Measurements from ENCODE around the gene PLCL1. TPM values are rescaled to one million over a fixed set of nuclear protein-coding genes. Genes with fewer than 3 reads are reported as not detected.

Gene PLCL1
- total and polyA plus RNA-seq, 2 donors (not counting 3 experiments of a cell fraction or from before 2014, with no cell fraction given) = 0.79 to 3.4 TPM

GRCh38 chr2:197932374-197932773 is 128.0 kb downstream of the PLCL1 start:
- H3K9me1 ChIP-seq (replicated peaks; ENCODE audit: control insufficient read depth, extremely low read depth, insufficient read depth, low read length) = no peaks in the 10 kb centered on the region
- H3K36me3 ChIP-seq (ENCODE audit: control insufficient read depth in 2 of 2, extremely low read depth in 1 of 2, insufficient read depth in 2 of 2, low read length in 2 of 2) = no peaks in the 10 kb centered on the region
- no peak overlapping the region for H3K4me2 ChIP-seq (ENCODE audit: insufficient read depth, low read length)
- no peak overlapping the region for H3K27ac ChIP-seq (ENCODE audit: insufficient read depth, low read depth, low read length)
- no peak overlapping the region for H3K4me3 ChIP-seq (replicated peaks in 1 of 3; ENCODE audit: insufficient read depth in 1 of 3, low read depth in 1 of 3, low read length in 3 of 3)
- FAIRE-seq = no peak
- intact Hi-C loops (cut with micrococcal nuclease) = no loop called here
- H3K4me1 ChIP-seq (ENCODE audit: control insufficient read depth, extremely low read depth, insufficient read depth, low read length) = peaks cover 21% of the 10 kb centered on the region
- no peak for DNase-seq (ENCODE audit: low read depth, low spot score)
- no peak overlapping the region for H3K9ac ChIP-seq (replicated peaks; ENCODE audit: extremely low read depth, insufficient read depth, low read length)
- dilution Hi-C loops (cut with MboI; ENCODE audit: extremely low pct_ligation_motif_present, low sequenced_read_pairs) = no loop called here
- H3K79me2 ChIP-seq (ENCODE audit: control insufficient read depth, insufficient read depth, low read length) = no peaks in the 10 kb centered on the region
- POLR2A ChIA-PET = no interaction called here
- no peaks in the 10 kb centered on the region for H3K9me3 ChIP-seq (replicated peaks; ENCODE audit: control insufficient read depth, insufficient read depth, low read length)
- H3K27me3 ChIP-seq (ENCODE audit: control insufficient read depth in 2 of 2, insufficient read depth in 2 of 2, low read length in 2 of 2) = no peaks in the 10 kb centered on the region
- H2AFZ ChIP-seq (ENCODE audit: low read depth, low read length) = no peak overlapping the region
- no TSS peak for BruUV-seq (replicated peaks)
- TF ChIP-seq GATA2 (IDR thresholded peaks at IDR 0.05; ENCODE audit: insufficient read depth, insufficient read length, low read depth, low read length) = no peak
- TF ChIP-seq MAX (IDR thresholded peaks at IDR 0.05; ENCODE audit: insufficient read depth, insufficient read length) = no peak
- TF ChIP-seq JUN (IDR thresholded peaks at IDR 0.05; ENCODE audit: borderline replicate concordance, insufficient read depth, insufficient read length, low read depth) = no peak
- TF ChIP-seq FOS (IDR thresholded peaks at IDR 0.05; ENCODE audit: borderline replicate concordance, insufficient read depth, low read length) = no peak
- TF ChIP-seq EZH2 (IDR thresholded peaks at IDR 0.05; ENCODE audit: borderline replicate concordance, low read depth, low read length, severe bottlenecking) = no peak
- no peak for TF ChIP-seq POLR2AphosphoS5 (IDR thresholded peaks at IDR 0.05; ENCODE audit: insufficient read depth, low read depth, low read length)
- no peak for TF ChIP-seq CTCF (IDR thresholded peaks at IDR 0.05; ENCODE audit: extremely low read depth in 1 of 2, insufficient read depth in 1 of 2, low read depth in 1 of 2, low read length in 2 of 2)
- TF ChIP-seq MYC (IDR thresholded peaks at IDR 0.05; ENCODE audit: low read depth, low read length) = no peak
- TF ChIP-seq POLR2A (IDR thresholded peaks at IDR 0.05; ENCODE audit: low read depth, low read length) = no peak
- CTCF ChIA-PET = interaction anchor here (1.2 kb wide), 1 partner anchor 26 kb away, joined by 4 read pairs; no protein-coding TSS in a partner anchor
- H4K20me1 ChIP-seq (replicated peaks; ENCODE audit: control insufficient read depth, extremely low read depth, insufficient read depth, low read length) = no peaks in the 10 kb centered on the region
